WERI-Rb-1 (cell line): ENCODE measurements around the gene SPSB1.

ENCODE experiments used
- DNase-seq: peaks from one replicate; pipeline ENCODE4 v3.0.0-alpha.2; 2020
- H3K27ac ChIP-seq: fragments of 250-450 bp; sonication (Bioruptor Pico); 2 replicates; pipeline ENCODE4 v1.5.1; 2020; ENCODE audit warnings: mild to moderate bottlenecking, moderate library complexity
- H3K27me3 ChIP-seq: fragments of 250-450 bp; sonication (Bioruptor Pico); 2 replicates; pipeline ENCODE4 v1.5.1; 2021; ENCODE audit warnings: mild to moderate bottlenecking, low read depth, moderate library complexity; ENCODE audit not compliant: insufficient read depth, severe bottlenecking
- H3K36me3 ChIP-seq: fragments of 250-450 bp; sonication (Bioruptor Pico); 2 replicates; pipeline ENCODE4 v1.5.1; 2020; ENCODE audit warnings: mild to moderate bottlenecking, moderate library complexity
- H3K4me3 ChIP-seq: 2 replicates; pipeline ENCODE4 v1.5.1; 2011; ENCODE audit warnings: low read depth, mild to moderate bottlenecking, control low read depth, low read length
- H3K9me3 ChIP-seq: fragments of 250-450 bp; sonication (Bioruptor Pico); 2 replicates; pipeline ENCODE4 v1.5.1; 2021; ENCODE audit warnings: mild to moderate bottlenecking, moderate library complexity; ENCODE audit not compliant: severe bottlenecking
- CTCF ChIP-seq: IDR thresholded peaks from 2 replicates; pipeline ENCODE4 v1.5.1; 2011; ENCODE audit warnings: low read depth, mild to moderate bottlenecking, control low read depth, inconsistent platforms, low read length

Gene SPSB1

GRCh38 chr1:9282696-9282955 lies 10.1 kb upstream of the SPSB1 start:
- Histone ChIP-seq H3K27me3 (no peaks in the 10 kb centered on the region), H3K9me3 (peaks cover 11% of the 10 kb centered on the region), H3K4me3 (no peak overlapping the region), H3K36me3 (no peaks in the 10 kb centered on the region), H3K27ac (no peak overlapping the region)
- no peak for TF ChIP-seq CTCF
- no peak for DNase-seq

- no peak for TF ChIP-seq CTCF
- Histone ChIP-seq H3K36me3 (no peaks in the 10 kb centered on the region), H3K4me3 (no peak overlapping the region), H3K27me3 (no peaks in the 10 kb centered on the region), H3K9me3 (peaks cover 18% of the 10 kb centered on the region), H3K27ac (no peak overlapping the region)
- DNase-seq = no peak
These were observed 8.6 kb upstream of the SPSB1 start for GRCh38 chr1:9284061-9284460.

- Histone ChIP-seq H3K4me3 (no peak overlapping the region), H3K27ac (peak overlapping the region; percentile 82), H3K27me3 (no peaks in the 10 kb centered on the region), H3K9me3 (peaks cover 18% of the 10 kb centered on the region), H3K36me3 (no peaks in the 10 kb centered on the region)
- DNase-seq = no peak
- no peak for TF ChIP-seq CTCF
These were observed 6.1 kb upstream of the SPSB1 start for GRCh38 chr1:9286556-9286955.

GRCh38 chr1:9289090-9289534 lies 3.6 kb upstream of the SPSB1 start:
- H3K27me3 ChIP-seq = no peaks in the 10 kb centered on the region
- H3K36me3 ChIP-seq = no peaks in the 10 kb centered on the region
- TF ChIP-seq CTCF = peak; percentile 65
- H3K9me3 ChIP-seq = peaks cover 18% of the 10 kb centered on the region
- H3K4me3 ChIP-seq = no peak overlapping the region
- peak; percentile 75 for DNase-seq
- H3K27ac ChIP-seq = no peak overlapping the region

GRCh38 chr1:9289711-9290485 lies 2.8 kb upstream of the SPSB1 start:
- Histone ChIP-seq H3K36me3 (no peaks in the 10 kb centered on the region; the same call in 1 of the 2 replicates), H3K4me3 (no peak overlapping the region), H3K27ac (peak overlapping the region; percentile 37), H3K9me3 (peaks cover 13% of the 10 kb centered on the region), H3K27me3 (no peaks in the 10 kb centered on the region)
- DNase-seq = peak; percentile 55
- TF ChIP-seq CTCF = no peak

GRCh38 chr1:9291914-9292360 lies 757 bp upstream of the SPSB1 start:
- peak; percentile 46 for DNase-seq
- TF ChIP-seq CTCF = no peak
- peaks cover 9% of the 10 kb centered on the region for H3K9me3 ChIP-seq
- H3K27me3 ChIP-seq = no peaks in the 10 kb centered on the region
- peaks cover 11% of the 10 kb centered on the region for H3K36me3 ChIP-seq
- peak overlapping the region; percentile 56 for H3K4me3 ChIP-seq
- H3K27ac ChIP-seq = peak overlapping the region; percentile 69
